HepG2 (cell line): Measurements from ENCODE around the gene GBP7. TPM values are rescaled to one million over a fixed set of nuclear protein-coding genes. Genes with fewer than 3 reads are reported as not detected.

Experiments used
- HMG20A ChIP-seq: IDR thresholded peaks from 2 replicates; pipeline ENCODE4 v1.6.1; 2016; ENCODE audit warnings: borderline replicate concordance
- SMARCC2 ChIP-seq: fragments of 450-650 bp; IDR thresholded peaks from 2 replicates; pipeline ENCODE4 v1.6.1; 2017; ENCODE audit warnings: antibody characterized with exemption, mild to moderate bottlenecking
- SP1 ChIP-seq, 2 experiments: fragments of 450-650 bp in 1 of 2; sonication (generic) in 1 of 2; formaldehyde crosslinking in 1 of 2; IDR thresholded peaks; 2 replicates each; pipeline versions ENCODE4 v1.4.0 to v1.6.1; 2016 to 2020; ENCODE audit warnings: missing genetic modification reagents in 1 of 2
- TRIM24 ChIP-seq: sonication (generic); formaldehyde crosslinking; IDR thresholded peaks from 2 replicates; pipeline ENCODE4 v1.8.0; 2022; ENCODE audit warnings: mild to moderate bottlenecking, missing genetic modification reagents
- ZBTB40 ChIP-seq, 2 experiments: fragments of 450-650 bp in 1 of 2; sonication (generic) in 1 of 2; formaldehyde crosslinking in 1 of 2; IDR thresholded peaks; 2 replicates each; pipeline versions ENCODE4 v1.6.1 to v1.8.0; 2016 to 2022; ENCODE audit warnings: antibody characterized with exemption in 1 of 2, mild to moderate bottlenecking in 1 of 2, missing genetic modification reagents in 1 of 2
- ZNF639 ChIP-seq: conservative IDR thresholded peaks from 2 replicates; pipeline ENCODE4 v1.6.1; 2018; ENCODE audit warnings: missing genetic modification reagents
- ZNF674 ChIP-seq: sonication (generic); formaldehyde crosslinking; IDR thresholded peaks from 2 replicates; pipeline ENCODE4 v1.5.0; 2020; ENCODE audit warnings: low read depth, mild to moderate bottlenecking, missing genetic modification reagents
- ZNF768 ChIP-seq: sonication (generic); formaldehyde crosslinking; IDR thresholded peaks from 2 replicates; pipeline ENCODE4 v1.4.0; 2020; ENCODE audit warnings: missing genetic modification reagents
- ZNF781 ChIP-seq: sonication (generic); formaldehyde crosslinking; IDR thresholded peaks from 2 replicates; pipeline ENCODE4 v1.5.1; 2020; ENCODE audit warnings: borderline replicate concordance, mild to moderate bottlenecking, missing genetic modification reagents; ENCODE audit errors: not compliant biosample characterization
- ZNF878 ChIP-seq: sonication (generic); formaldehyde crosslinking; IDR thresholded peaks from 2 replicates; pipeline ENCODE4 v1.8.1; 2023; ENCODE audit warnings: mild to moderate bottlenecking, missing genetic modification reagents, moderate library complexity
- polyA plus RNA-seq, 8 experiments: library from polyadenylated mRNA; depleted of rRNA in 3 of 8; stranded (reverse) in 7 of 8; unstranded in 1 of 8; fragments of >200 nt; fragmentation: Illumina TruSeq in 4 of 8; extraction: Trizol in 4 of 8; gene quantifications; 2 replicates each; pipeline versions ENCODE4 v1.2.1 to v1.2.3, GENCODE V29; 2011 to 2016; ENCODE audit warnings: low read depth in 4 of 8, missing spikeins in 1 of 8, mixed read lengths in 1 of 8; ENCODE audit not compliant: insufficient read depth in 1 of 8
- total RNA-seq, 5 experiments: library from RNA; depleted of rRNA; stranded (reverse); fragments of >200 nt; fragmentation: Illumina TruSeq; extraction: Trizol; gene quantifications; 2 replicates each; pipeline ENCODE4 v1.2.3, GENCODE V29; 2016; ENCODE audit warnings: low read depth in 1 of 5
- TF ChIP-seq, protein P1 (sequence below): sonication (generic); formaldehyde crosslinking; IDR thresholded peaks from 2 replicates; pipeline ENCODE4 v1.4.0; 2020; ENCODE audit warnings: missing genetic modification reagents, borderline replicate concordance
- TF ChIP-seq, protein P2 (sequence below), 2 experiments: fragments of 450-650 bp in 1 of 2; sonication (generic) in 1 of 2; formaldehyde crosslinking; IDR thresholded peaks; 2 replicates each; pipeline versions ENCODE4 v1.5.0 to v1.8.0; 2020 to 2022; ENCODE audit warnings: mild to moderate bottlenecking in 1 of 2, missing genetic modification reagents in 1 of 2

The GBP7 gene
- total and polyA plus RNA-seq, 2 of the 13 experiments (the other 11 are each of a cell fraction or from before 2014, with no cell fraction given): not detected

DNA sequence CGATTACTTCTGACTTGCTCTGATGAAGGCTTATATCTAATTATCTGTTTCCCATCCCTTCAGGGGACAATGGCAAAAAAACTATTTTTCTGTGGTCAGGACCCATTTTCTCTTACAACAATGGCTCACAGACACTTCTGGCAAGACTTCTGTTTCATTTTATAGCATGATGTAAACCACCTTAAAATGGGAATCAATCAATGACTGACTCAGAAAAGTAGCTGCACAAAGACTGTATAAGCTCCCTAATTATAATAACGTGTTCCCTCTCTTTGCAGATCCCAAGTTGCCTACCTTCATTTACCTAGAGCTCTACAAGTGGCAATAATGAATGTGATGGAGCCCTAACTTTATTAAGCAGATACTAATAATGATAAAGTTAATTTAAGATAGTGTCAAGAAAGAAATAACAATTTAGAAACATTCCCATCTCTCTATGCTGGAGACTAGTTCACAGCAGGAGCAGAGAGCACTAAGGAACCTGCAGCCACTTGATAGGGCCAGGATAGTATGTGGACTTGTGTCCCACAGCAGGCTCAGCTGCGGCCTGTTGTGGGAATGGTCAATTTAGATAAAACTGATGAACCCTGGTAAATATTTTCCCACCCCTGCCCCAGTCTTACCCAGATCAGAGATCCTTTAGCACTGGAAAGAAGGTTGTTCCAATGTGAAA lies 50.4 kb downstream of the GBP7 start (continued):
- TF ChIP-seq, protein P1, sequence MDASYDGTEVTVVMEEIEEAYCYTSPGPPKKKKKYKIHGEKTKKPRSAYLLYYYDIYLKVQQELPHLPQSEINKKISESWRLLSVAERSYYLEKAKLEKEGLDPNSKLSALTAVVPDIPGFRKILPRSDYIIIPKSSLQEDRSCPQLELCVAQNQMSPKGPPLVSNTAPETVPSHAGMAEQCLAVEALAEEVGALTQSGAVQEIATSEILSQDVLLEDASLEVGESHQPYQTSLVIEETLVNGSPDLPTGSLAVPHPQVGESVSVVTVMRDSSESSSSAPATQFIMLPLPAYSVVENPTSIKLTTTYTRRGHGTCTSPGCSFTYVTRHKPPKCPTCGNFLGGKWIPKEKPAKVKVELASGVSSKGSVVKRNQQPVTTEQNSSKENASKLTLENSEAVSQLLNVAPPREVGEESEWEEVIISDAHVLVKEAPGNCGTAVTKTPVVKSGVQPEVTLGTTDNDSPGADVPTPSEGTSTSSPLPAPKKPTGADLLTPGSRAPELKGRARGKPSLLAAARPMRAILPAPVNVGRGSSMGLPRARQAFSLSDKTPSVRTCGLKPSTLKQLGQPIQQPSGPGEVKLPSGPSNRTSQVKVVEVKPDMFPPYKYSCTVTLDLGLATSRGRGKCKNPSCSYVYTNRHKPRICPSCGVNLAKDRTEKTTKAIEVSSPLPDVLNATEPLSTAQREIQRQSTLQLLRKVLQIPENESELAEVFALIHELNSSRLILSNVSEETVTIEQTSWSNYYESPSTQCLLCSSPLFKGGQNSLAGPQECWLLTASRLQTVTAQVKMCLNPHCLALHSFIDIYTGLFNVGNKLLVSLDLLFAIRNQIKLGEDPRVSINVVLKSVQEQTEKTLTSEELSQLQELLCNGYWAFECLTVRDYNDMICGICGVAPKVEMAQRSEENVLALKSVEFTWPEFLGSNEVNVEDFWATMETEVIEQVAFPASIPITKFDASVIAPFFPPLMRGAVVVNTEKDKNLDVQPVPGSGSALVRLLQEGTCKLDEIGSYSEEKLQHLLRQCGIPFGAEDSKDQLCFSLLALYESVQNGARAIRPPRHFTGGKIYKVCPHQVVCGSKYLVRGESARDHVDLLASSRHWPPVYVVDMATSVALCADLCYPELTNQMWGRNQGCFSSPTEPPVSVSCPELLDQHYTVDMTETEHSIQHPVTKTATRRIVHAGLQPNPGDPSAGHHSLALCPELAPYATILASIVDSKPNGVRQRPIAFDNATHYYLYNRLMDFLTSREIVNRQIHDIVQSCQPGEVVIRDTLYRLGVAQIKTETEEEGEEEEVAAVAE (CRISPR knock-in tag): no peak
- TF ChIP-seq ZNF781 (CRISPR knock-in tag) (no peak), HMG20A (CRISPR knock-in tag) (0 out of 2 replicates have a peak, but pooled peaks have one; percentile 12), SMARCC2 (no peak), ZBTB40 (IDR thresholded peaks at IDR 0.05) (no peak), ZBTB40 (CRISPR knock-in tag; IDR thresholded peaks at IDR 0.05) (no peak), ZNF674 (CRISPR knock-in tag) (no peak), SP1 (IDR thresholded peaks at IDR 0.05) (no peak), SP1 (CRISPR knock-in tag; IDR thresholded peaks at IDR 0.05) (no peak), ZNF639 (CRISPR knock-in tag) (no peak), ZNF878 (CRISPR knock-in tag) (0 out of 2 replicates have a peak, but pooled peaks have one; percentile 23), ZNF768 (CRISPR knock-in tag) (no peak), TRIM24 (CRISPR knock-in tag) (no peak)
- TF ChIP-seq, protein P2, sequence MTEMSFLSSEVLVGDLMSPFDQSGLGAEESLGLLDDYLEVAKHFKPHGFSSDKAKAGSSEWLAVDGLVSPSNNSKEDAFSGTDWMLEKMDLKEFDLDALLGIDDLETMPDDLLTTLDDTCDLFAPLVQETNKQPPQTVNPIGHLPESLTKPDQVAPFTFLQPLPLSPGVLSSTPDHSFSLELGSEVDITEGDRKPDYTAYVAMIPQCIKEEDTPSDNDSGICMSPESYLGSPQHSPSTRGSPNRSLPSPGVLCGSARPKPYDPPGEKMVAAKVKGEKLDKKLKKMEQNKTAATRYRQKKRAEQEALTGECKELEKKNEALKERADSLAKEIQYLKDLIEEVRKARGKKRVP (CRISPR knock-in tag; IDR thresholded peaks at IDR 0.05): no peak
